Smooth muscle cell (in vitro differentiated cells): ENCODE results near the gene ELL2. TPM values are rescaled to one million over a fixed set of nuclear protein-coding genes. Genes with fewer than 3 reads are reported as not detected.

ENCODE experiments used
- DNase-seq: peaks from one replicate; lab custom pipeline; 2025; ENCODE audit not compliant: unreplicated experiment; lab: John Stamatoyannopoulos, UW
- H2AFZ ChIP-seq: fragments of 200-600 bp; sonication (generic); 2 replicates; pipeline ENCODE4 v1.6.0; 2016; ENCODE audit warnings: antibody characterized with exemption, low read depth, mild to moderate bottlenecking
- H3F3A ChIP-seq: fragments of 200-600 bp; sonication (generic); 2 replicates; pipeline ENCODE4 v1.6.0; 2017; ENCODE audit warnings: antibody characterized with exemption, low read depth
- H3K27ac ChIP-seq: fragments of 200-600 bp; sonication (generic); 2 replicates; pipeline ENCODE4 v1.5.1; 2016; ENCODE audit warnings: low read depth, mild to moderate bottlenecking
- H3K27me3 ChIP-seq: fragments of 200-600 bp; sonication (generic); 2 replicates; pipeline ENCODE4 v1.6.1; 2016; ENCODE audit warnings: low read depth, mild to moderate bottlenecking
- H3K36me3 ChIP-seq: fragments of 200-600 bp; sonication (generic); 2 replicates; pipeline ENCODE4 v1.5.1; 2016; ENCODE audit warnings: low read depth
- H3K4me1 ChIP-seq: fragments of 200-600 bp; sonication (generic); 2 replicates; pipeline ENCODE4 v1.5.1; 2016; ENCODE audit warnings: low read depth
- H3K4me2 ChIP-seq: fragments of 200-600 bp; sonication (generic); 2 replicates; pipeline ENCODE4 v1.6.0; 2016; ENCODE audit warnings: mild to moderate bottlenecking
- H3K4me3 ChIP-seq: fragments of 200-600 bp; sonication (generic); 2 replicates; pipeline ENCODE4 v1.5.1; 2016; ENCODE audit warnings: mild to moderate bottlenecking
- H3K79me2 ChIP-seq: fragments of 200-600 bp; sonication (generic); 2 replicates; pipeline ENCODE4 v1.6.0; 2016; ENCODE audit warnings: low read depth, mild to moderate bottlenecking
- H3K9ac ChIP-seq: fragments of 200-600 bp; sonication (generic); 2 replicates; pipeline ENCODE4 v1.6.0; 2016; ENCODE audit warnings: low read depth
- H3K9me3 ChIP-seq: fragments of 200-600 bp; sonication (generic); replicated peaks from 2 replicates; pipeline ENCODE4 v1.5.1; 2016; ENCODE audit warnings: low read depth
- H4K20me1 ChIP-seq: fragments of 200-600 bp; sonication (generic); 2 replicates; pipeline ENCODE4 v1.6.0; 2016; ENCODE audit warnings: low read depth
- WGBS: methylation state at CpG from one replicate; pipeline ENCODE4 v1.1.7; 2016; ENCODE audit warnings: low lambda C conversion rate; 5-methylcytosine and 5-hydroxymethylcytosine counted together
- polyA plus RNA-seq: library from polyadenylated mRNA; unstranded; fragments of >200 nt; fragmentation: Nextera tagmentation; extraction: Ambion mirVana; gene quantifications from 2 replicates; pipeline ENCODE4 v1.2.1, GENCODE V29; 2016
- total RNA-seq: library from RNA; depleted of rRNA; stranded (reverse); fragments of >200 nt; gene quantifications from 2 replicates; pipeline ENCODE4 v1.2.3, GENCODE V29; 2014
- TF ChIP-seq, protein P1 (sequence below): fragments of 200-600 bp; sonication (generic); IDR thresholded peaks from 2 replicates; pipeline ENCODE4 v1.5.1; 2017; ENCODE audit warnings: borderline replicate concordance, mild to moderate bottlenecking, antibody characterized with exemption; ENCODE audit not compliant: insufficient read depth, poor library complexity, severe bottlenecking

ELL2 gene
- total and polyA plus RNA-seq, 2 experiments from 2014 or later: 14.4 to 49.9 TPM

DNA sequence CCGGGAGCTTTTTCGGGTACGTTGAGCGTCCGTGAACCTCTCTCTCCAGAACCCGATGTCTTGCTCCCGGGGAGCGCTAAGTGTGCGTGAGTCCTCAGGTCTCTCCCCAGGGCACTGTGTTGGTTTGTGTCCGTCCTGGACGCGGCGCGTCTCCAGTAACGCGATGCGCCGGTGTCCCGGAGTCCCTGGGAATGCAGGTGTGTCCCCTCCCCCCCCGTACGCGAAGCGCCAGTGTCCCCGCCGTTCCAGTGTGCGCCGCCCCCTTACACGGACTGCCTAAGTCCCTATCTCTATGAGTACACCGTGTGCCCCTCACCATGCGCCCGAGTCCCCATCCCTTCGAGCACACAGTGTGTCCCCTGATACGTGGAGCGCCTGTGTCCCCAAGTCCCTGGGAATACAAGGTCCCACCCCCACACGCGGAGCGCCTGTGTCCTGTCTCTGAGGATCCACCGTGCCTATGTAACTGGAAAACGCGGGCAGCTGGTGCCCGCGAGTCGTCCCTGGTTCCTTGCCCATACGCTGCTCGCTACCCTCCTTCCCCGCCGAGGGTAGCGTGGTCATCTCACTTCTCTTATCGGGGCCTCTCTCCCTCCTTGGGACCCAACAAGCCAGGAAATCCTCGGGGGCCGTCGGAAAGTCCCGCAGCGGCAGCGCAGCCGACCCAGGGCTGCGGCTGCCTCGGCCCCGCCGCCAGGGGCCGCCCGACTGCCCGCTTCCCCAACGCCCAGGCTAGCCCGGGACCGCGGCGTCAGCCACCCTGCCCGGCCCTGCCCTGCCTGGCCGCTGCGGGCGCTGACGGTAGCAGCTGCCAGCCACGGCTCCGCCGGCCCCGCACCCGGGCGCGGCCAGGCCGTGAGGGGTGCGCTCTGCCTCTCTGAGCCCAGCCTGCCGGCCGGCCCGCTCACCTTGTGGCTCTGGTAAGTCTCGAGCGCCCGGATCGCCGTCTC is 709 bp downstream of the ELL2 start:
- no peak overlapping the region for H2AFZ ChIP-seq

DNA sequence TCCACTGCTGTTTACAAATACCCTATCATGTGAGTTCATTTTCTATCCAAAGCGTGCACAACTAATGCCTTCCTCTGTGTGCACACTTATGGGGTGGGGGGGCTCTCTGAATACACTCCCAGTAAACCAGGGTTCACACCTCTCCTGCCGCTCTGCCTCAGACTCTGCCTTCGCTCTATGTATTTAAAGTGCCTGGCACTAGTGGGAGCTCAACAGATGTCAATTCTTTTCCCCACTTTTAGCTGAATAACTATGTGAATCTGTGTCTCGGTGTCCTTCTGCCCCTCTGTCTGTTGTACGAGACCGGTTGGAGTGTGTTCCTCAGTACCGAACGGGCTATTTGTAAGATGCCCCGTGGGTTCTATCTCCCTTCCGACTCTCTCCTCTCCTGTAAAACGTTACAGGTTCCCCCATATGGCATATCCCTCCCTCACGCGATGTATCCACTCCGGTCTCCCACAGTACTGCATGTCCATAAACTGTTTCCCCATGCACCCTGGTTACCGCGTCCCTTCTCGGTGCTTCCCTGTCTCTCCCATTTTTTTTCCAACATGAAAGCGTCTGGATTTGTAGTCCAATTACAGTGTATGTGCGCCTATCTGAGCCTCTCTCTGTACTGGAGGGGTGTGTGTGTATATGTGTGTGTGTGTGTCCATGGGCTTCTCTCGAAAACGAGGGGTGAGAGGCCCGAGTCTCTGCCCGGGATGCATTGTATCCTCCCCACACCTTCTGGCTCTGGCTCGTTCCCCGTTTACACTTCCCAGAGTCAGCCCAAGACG is 1.6 kb downstream of the ELL2 start:
- H3K36me3 ChIP-seq: no peaks in the 10 kb centered on the region
- no peaks in the 10 kb centered on the region for H3K9me3 ChIP-seq
- no peak overlapping the region for H2AFZ ChIP-seq
- peak overlapping the region; percentile 94 for H3K27ac ChIP-seq
- 24% methylated on average over 26 of the region's 26 CpGs for WGBS
- peak overlapping the region; percentile 96 for H3K9ac ChIP-seq
- H3K79me2 ChIP-seq: peaks cover 61% of the 10 kb centered on the region
- TF ChIP-seq, protein P1, sequence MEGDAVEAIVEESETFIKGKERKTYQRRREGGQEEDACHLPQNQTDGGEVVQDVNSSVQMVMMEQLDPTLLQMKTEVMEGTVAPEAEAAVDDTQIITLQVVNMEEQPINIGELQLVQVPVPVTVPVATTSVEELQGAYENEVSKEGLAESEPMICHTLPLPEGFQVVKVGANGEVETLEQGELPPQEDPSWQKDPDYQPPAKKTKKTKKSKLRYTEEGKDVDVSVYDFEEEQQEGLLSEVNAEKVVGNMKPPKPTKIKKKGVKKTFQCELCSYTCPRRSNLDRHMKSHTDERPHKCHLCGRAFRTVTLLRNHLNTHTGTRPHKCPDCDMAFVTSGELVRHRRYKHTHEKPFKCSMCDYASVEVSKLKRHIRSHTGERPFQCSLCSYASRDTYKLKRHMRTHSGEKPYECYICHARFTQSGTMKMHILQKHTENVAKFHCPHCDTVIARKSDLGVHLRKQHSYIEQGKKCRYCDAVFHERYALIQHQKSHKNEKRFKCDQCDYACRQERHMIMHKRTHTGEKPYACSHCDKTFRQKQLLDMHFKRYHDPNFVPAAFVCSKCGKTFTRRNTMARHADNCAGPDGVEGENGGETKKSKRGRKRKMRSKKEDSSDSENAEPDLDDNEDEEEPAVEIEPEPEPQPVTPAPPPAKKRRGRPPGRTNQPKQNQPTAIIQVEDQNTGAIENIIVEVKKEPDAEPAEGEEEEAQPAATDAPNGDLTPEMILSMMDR: no peak
- H3K4me3 ChIP-seq: peak overlapping the region; percentile 77
- peak overlapping the region; percentile 98 for H3K4me2 ChIP-seq
- DNase-seq: no peak
- H3F3A ChIP-seq: peaks cover 5% of the 10 kb centered on the region
- H3K27me3 ChIP-seq: no peaks in the 10 kb centered on the region
- peaks cover 25% of the 10 kb centered on the region for H3K4me1 ChIP-seq
- H4K20me1 ChIP-seq: peaks cover 61% of the 10 kb centered on the region

More for the DNA sequence above, 709 bp downstream of the ELL2 start:
- H3F3A ChIP-seq: peaks cover 5% of the 10 kb centered on the region
- H3K9me3 ChIP-seq: no peaks in the 10 kb centered on the region
- WGBS: under 1% methylated on average over 72 of the region's 90 CpGs
- H3K4me3 ChIP-seq: peak overlapping the region; percentile 77
- TF ChIP-seq, protein P1: peak; percentile 72
- peak overlapping the region; percentile 94 for H3K27ac ChIP-seq
- H4K20me1 ChIP-seq: peaks cover 52% of the 10 kb centered on the region
- DNase-seq: peak; percentile 66
- no peaks in the 10 kb centered on the region for H3K36me3 ChIP-seq
- H3K4me1 ChIP-seq: peaks cover 25% of the 10 kb centered on the region
- H3K79me2 ChIP-seq: peaks cover 52% of the 10 kb centered on the region
- peak overlapping the region; percentile 98 for H3K4me2 ChIP-seq
- no peaks in the 10 kb centered on the region for H3K27me3 ChIP-seq
- H3K9ac ChIP-seq: peak overlapping the region; percentile 96

- Histone ChIP-seq H3K79me2 (peaks cover 67% of the 10 kb centered on the region), H3K27ac (no peak overlapping the region), H3K4me1 (peaks cover 25% of the 10 kb centered on the region), H2AFZ (no peak overlapping the region), H3K4me3 (peak overlapping the region; percentile 77), H3K4me2 (peak overlapping the region; percentile 98), H3K27me3 (no peaks in the 10 kb centered on the region), H3F3A (peaks cover 5% of the 10 kb centered on the region), H3K36me3 (no peaks in the 10 kb centered on the region), H4K20me1 (peaks cover 67% of the 10 kb centered on the region), H3K9ac (peak overlapping the region; percentile 96), H3K9me3 (no peaks in the 10 kb centered on the region)
- TF ChIP-seq, protein P1: no peak
- WGBS: 72% methylated on average over 9 of the region's 9 CpGs
- no peak for DNase-seq
Measured at GRCh38 chr5:95959051-95959887, 2.4 kb downstream of the ELL2 start.
